CD4-positive, alpha-beta T cell (primary cell): ENCODE measurements around the gene ARHGEF10L. TPM values are rescaled to one million over a fixed set of nuclear protein-coding genes. Genes with fewer than 3 reads are reported as not detected.

Source experiments
- ATAC-seq: fragments of 200-7000 bp; cut with Tn5 transposase; one replicate; pipeline ENCODE4 v1.10.0; 2022; ENCODE audit warnings: mild to moderate bottlenecking; ENCODE audit not compliant: poor library complexity
- CTCF ChIA-PET: fragments of 350-600 bp; sonication (Branson Sonifier 250); formaldehyde crosslinking; loops from one replicate; lab custom pipeline; 2021; ENCODE audit warnings: antibody characterized with exemption, inconsistent platforms; lab: Charles Lee
- POLR2A ChIA-PET: fragments of 350-600 bp; sonication (Branson Sonifier 250); formaldehyde crosslinking; loops from one replicate; lab custom pipeline; 2021; ENCODE audit warnings: antibody characterized with exemption, inconsistent platforms; lab: Charles Lee
- DNase-seq, 14 experiments: peaks; one replicate each; pipeline ENCODE4 v3.0.0-alpha.2; 2013 to 2020; ENCODE audit warnings: mixed read lengths in 2 of 14
- H3K27ac ChIP-seq, 2 donors: one replicate each; pipeline versions ENCODE4 v1.5.1 to v1.7.0; 2013; ENCODE audit warnings: low read length in 2 of 2, low read depth in 1 of 2, mild to moderate bottlenecking in 1 of 2
- H3K27me3 ChIP-seq, 2 experiments: 1 replicate in 1 of 2; 2 replicates in 1 of 2; pipeline versions ENCODE4 v1.6.1 to v1.7.0; 2013; ENCODE audit warnings: low read length in 2 of 2, control low read depth in 1 of 2, mild to moderate bottlenecking in 1 of 2, moderate library complexity in 1 of 2; ENCODE audit not compliant: insufficient read depth in 2 of 2, control insufficient read depth in 1 of 2
- H3K36me3 ChIP-seq: one replicate; pipeline ENCODE4 v1.6.1; 2013; ENCODE audit warnings: low read length, control low read depth; ENCODE audit not compliant: insufficient read depth
- H3K4me1 ChIP-seq: one replicate; pipeline ENCODE4 v1.6.1; 2013; ENCODE audit warnings: low read length, control low read depth; ENCODE audit not compliant: insufficient read depth
- H3K4me3 ChIP-seq: one replicate; pipeline ENCODE4 v1.5.1; 2013; ENCODE audit warnings: mild to moderate bottlenecking, low read length, moderate library complexity
- H3K9me3 ChIP-seq, 2 experiments: 1 replicate in 1 of 2; 2 replicates in 1 of 2; pipeline versions ENCODE4 v1.6.1 to v1.7.0; 2013; ENCODE audit warnings: low read length in 2 of 2, mild to moderate bottlenecking in 2 of 2, control low read depth in 1 of 2, moderate library complexity in 1 of 2; ENCODE audit not compliant: control insufficient read depth in 1 of 2, insufficient read depth in 1 of 2
- H3K27ac Mint-ChIP-seq: one replicate; pipeline ENCODE4 v1.8.0; 2020; ENCODE audit warnings: mixed read lengths
- H3K27me3 Mint-ChIP-seq: one replicate; pipeline ENCODE4 v1.8.0; 2021; ENCODE audit warnings: mixed read lengths
- H3K36me3 Mint-ChIP-seq: one replicate; pipeline ENCODE4 v1.8.0; 2021; ENCODE audit warnings: low read depth, mixed read lengths
- H3K4me1 Mint-ChIP-seq: one replicate; pipeline ENCODE4 v1.8.0; 2021; ENCODE audit warnings: low read depth, mixed read lengths
- H3K4me3 Mint-ChIP-seq: one replicate; pipeline ENCODE4 v1.8.0; 2020; ENCODE audit warnings: mild to moderate bottlenecking, mixed read lengths
- H3K9me3 Mint-ChIP-seq: one replicate; pipeline ENCODE4 v1.8.0; 2020; ENCODE audit warnings: mixed read lengths
- intact Hi-C, 2 experiments: fragments of 100-400 bp; cut with DNase I in 1 of 2; cut with micrococcal nuclease in 1 of 2; formaldehyde crosslinking; loops; one replicate each; pipeline versions ENCODE4 v1.15.1 to v1.9.0; 2023 to 2025; cut with DNase I, micrococcal nuclease
- total RNA-seq, 174 experiments: library from RNA in 2 of 174; stranded (reverse) in 2 of 174; gene quantifications; one replicate each; pipeline ENCODE4 v1.2.3 and lab custom pipeline; 2021 to 2026
- TF ChIP-seq, protein P1 (sequence below): fragments of 200-600 bp; IDR thresholded peaks from one replicate; pipeline ENCODE4 v1.8.0; 2022; ENCODE audit warnings: antibody characterized with exemption, mild to moderate bottlenecking

Gene ARHGEF10L
- total RNA-seq, 2 experiments from 2014 or later = 0.11 to 0.22 TPM

DNA sequence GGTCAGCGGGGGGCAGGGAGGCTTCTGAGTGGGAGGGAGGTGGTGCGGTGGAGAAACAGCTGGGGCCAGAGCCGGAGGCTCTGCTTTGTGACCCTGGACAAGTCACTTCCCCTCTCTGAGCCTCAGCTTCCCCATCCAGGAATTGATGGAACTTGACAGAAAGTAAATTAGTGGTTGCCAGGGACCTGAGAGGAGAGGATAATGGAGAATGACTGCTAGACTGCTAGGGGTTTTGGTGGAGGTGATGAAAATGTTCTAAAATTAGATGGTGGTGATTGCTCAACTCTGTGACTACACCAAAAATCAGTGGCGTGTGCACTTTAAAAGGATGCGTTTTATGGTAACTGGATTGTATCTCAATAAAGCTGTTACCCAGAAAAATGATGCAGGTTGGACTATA is 100.9 kb downstream of the ARHGEF10L start:
- H3K4me1 ChIP-seq = no peaks in the 10 kb centered on the region
- CTCF ChIA-PET = no interaction called here
- DNase-seq (peak in 1 of 14 experiments; percentile 17), ATAC-seq (no peak)
- H3K27ac ChIP-seq = no peak overlapping the region
- H3K36me3 Mint-ChIP-seq = no peaks in the 10 kb centered on the region
- no peak overlapping the region for H3K4me3 ChIP-seq
- H3K4me1 Mint-ChIP-seq = no peaks in the 10 kb centered on the region
- no peaks in the 10 kb centered on the region for H3K27me3 ChIP-seq
- H3K4me3 Mint-ChIP-seq = no peak overlapping the region
- TF ChIP-seq, protein P1, sequence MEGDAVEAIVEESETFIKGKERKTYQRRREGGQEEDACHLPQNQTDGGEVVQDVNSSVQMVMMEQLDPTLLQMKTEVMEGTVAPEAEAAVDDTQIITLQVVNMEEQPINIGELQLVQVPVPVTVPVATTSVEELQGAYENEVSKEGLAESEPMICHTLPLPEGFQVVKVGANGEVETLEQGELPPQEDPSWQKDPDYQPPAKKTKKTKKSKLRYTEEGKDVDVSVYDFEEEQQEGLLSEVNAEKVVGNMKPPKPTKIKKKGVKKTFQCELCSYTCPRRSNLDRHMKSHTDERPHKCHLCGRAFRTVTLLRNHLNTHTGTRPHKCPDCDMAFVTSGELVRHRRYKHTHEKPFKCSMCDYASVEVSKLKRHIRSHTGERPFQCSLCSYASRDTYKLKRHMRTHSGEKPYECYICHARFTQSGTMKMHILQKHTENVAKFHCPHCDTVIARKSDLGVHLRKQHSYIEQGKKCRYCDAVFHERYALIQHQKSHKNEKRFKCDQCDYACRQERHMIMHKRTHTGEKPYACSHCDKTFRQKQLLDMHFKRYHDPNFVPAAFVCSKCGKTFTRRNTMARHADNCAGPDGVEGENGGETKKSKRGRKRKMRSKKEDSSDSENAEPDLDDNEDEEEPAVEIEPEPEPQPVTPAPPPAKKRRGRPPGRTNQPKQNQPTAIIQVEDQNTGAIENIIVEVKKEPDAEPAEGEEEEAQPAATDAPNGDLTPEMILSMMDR = no peak
- no peak overlapping the region for H3K27ac Mint-ChIP-seq
- no peaks in the 10 kb centered on the region for H3K9me3 ChIP-seq
- POLR2A ChIA-PET = no interaction called here
- intact Hi-C loops = no loop called here
- peaks cover 6% of the 10 kb centered on the region for H3K27me3 Mint-ChIP-seq
- H3K36me3 ChIP-seq = no peaks in the 10 kb centered on the region
- H3K9me3 Mint-ChIP-seq = no peaks in the 10 kb centered on the region

DNA sequence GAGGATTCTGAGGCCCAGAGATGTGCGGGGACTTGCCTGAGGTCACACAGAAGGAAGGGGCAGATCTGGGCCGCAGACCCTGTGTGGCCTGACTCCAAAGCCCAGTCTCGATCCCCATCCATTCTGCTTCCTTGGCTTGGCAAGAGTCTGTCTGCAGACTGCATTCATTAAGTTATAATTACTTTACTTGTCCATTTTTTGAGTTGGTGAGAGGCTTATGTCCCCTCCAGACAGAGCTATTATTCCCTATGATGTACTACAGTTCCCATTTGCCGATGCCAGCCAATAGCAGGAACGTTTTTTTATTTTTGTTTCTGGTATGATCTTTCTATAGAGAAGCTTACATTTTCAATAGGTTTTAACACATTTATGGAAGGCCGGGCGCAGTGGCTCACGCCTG is 101.5 kb downstream of the ARHGEF10L start:
- TF ChIP-seq, protein P1 = no peak
- Histone ChIP-seq H3K36me3 (no peaks in the 10 kb centered on the region), H3K4me3 (no peak overlapping the region), H3K27me3 (no peaks in the 10 kb centered on the region), H3K27ac (no peak overlapping the region), H3K9me3 (no peaks in the 10 kb centered on the region), H3K4me1 (no peaks in the 10 kb centered on the region)
- H3K4me3 Mint-ChIP-seq = no peak overlapping the region
- no peaks in the 10 kb centered on the region for H3K9me3 Mint-ChIP-seq
- peaks cover 6% of the 10 kb centered on the region for H3K27me3 Mint-ChIP-seq
- H3K4me1 Mint-ChIP-seq = no peaks in the 10 kb centered on the region
- H3K36me3 Mint-ChIP-seq = no peaks in the 10 kb centered on the region
- ChIA-PET CTCF (no interaction called here), POLR2A (no interaction called here)
- ATAC-seq = no peak
- DNase-seq = no peak
- H3K27ac Mint-ChIP-seq = no peak overlapping the region
- intact Hi-C loops = no loop called here

DNA sequence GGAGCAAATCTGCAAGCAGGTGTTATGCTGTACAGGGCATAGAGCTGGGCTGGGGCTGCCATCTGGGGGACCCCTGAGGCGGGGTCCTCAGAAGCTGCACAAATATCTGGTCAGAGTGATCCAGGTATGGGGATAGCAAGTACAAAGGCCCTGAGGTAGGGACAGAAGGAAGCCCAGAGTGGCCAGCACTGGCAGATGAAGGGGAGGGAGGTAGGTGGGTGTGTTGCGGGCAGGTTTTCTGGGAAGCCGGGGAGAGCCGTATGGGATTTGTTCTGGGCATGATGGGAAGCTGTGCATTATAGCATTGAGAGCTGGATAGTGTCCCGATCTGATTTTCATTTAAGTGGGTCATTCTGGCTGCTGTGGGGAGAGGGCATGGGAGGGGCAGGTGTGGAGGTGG is 102.7 kb downstream of the ARHGEF10L start:
- Histone ChIP-seq H3K27me3 (no peaks in the 10 kb centered on the region), H3K36me3 (no peaks in the 10 kb centered on the region), H3K4me3 (no peak overlapping the region), H3K9me3 (no peaks in the 10 kb centered on the region), H3K4me1 (no peaks in the 10 kb centered on the region), H3K27ac (no peak overlapping the region)
- ChIA-PET POLR2A (no interaction called here), CTCF (no interaction called here)
- ATAC-seq = no peak
- intact Hi-C loops = no loop called here
- no peak overlapping the region for H3K4me3 Mint-ChIP-seq
- H3K36me3 Mint-ChIP-seq = no peaks in the 10 kb centered on the region
- no peak for DNase-seq
- no peaks in the 10 kb centered on the region for H3K4me1 Mint-ChIP-seq
- H3K9me3 Mint-ChIP-seq = no peaks in the 10 kb centered on the region
- TF ChIP-seq, protein P1 = no peak
- no peak overlapping the region for H3K27ac Mint-ChIP-seq
- peaks cover 6% of the 10 kb centered on the region for H3K27me3 Mint-ChIP-seq
